ENCODE measurements around the gene GALNT6.

The GALNT6 gene

DNA sequence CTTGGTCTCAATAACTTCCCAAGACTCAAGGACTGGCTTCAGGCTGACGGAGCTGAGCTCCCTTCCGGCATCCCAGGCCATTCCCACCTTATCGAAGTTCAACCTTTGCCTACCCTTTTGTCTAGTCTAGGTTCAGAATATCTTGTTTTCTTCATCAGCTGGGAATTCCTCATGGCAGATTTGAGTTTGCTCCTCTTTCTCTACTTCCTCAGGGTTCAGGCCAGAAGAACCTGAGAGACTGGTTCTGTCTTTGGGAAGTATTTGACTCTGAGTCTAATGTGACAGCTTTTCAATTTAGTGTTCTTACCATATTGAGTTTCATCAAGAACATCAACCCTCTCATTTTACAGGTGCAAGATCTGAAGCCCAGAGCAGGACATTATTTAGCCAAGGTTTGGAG lies 69.3 kb downstream of the GALNT6 start:
- H3K9ac ChIP-seq (ENCODE audit: low read length), result no peak overlapping the region
- no peaks in the 10 kb centered on the region for H4K20me1 ChIP-seq (ENCODE audit: insufficient read depth, low read length)
- no peak overlapping the region for H3K27ac ChIP-seq (ENCODE audit: low read depth, low read length, poor library complexity, severe bottlenecking)
- TF ChIP-seq, protein P1, sequence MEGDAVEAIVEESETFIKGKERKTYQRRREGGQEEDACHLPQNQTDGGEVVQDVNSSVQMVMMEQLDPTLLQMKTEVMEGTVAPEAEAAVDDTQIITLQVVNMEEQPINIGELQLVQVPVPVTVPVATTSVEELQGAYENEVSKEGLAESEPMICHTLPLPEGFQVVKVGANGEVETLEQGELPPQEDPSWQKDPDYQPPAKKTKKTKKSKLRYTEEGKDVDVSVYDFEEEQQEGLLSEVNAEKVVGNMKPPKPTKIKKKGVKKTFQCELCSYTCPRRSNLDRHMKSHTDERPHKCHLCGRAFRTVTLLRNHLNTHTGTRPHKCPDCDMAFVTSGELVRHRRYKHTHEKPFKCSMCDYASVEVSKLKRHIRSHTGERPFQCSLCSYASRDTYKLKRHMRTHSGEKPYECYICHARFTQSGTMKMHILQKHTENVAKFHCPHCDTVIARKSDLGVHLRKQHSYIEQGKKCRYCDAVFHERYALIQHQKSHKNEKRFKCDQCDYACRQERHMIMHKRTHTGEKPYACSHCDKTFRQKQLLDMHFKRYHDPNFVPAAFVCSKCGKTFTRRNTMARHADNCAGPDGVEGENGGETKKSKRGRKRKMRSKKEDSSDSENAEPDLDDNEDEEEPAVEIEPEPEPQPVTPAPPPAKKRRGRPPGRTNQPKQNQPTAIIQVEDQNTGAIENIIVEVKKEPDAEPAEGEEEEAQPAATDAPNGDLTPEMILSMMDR (IDR thresholded peaks at IDR 0.05; ENCODE audit: low read length), result no peak
- TF ChIP-seq EZH2 (IDR thresholded peaks at IDR 0.05; ENCODE audit: borderline replicate concordance, low read length), result no peak
- H3K4me2 ChIP-seq (ENCODE audit: low read length), result no peak overlapping the region
- H3K79me2 ChIP-seq (ENCODE audit: insufficient read depth, low read length), result no peaks in the 10 kb centered on the region
- no peaks in the 10 kb centered on the region for H3K9me3 ChIP-seq (ENCODE audit: low read length)
- no peak overlapping the region for H2AFZ ChIP-seq (ENCODE audit: low read length)
- no peaks in the 10 kb centered on the region for H3F3A ChIP-seq (ENCODE audit: insufficient read depth, low read length)
- peaks cover 13% of the 10 kb centered on the region for H3K4me1 ChIP-seq (ENCODE audit: insufficient read depth, low read length, severe bottlenecking)
- H3K36me3 ChIP-seq (ENCODE audit: insufficient read depth, low read length), result no peaks in the 10 kb centered on the region
- peaks cover 3% of the 10 kb centered on the region; the same call in 1 of the 2 replicates for H3K27me3 ChIP-seq (ENCODE audit: insufficient read depth, low read length)
- no peaks in the 10 kb centered on the region for H3K9me2 ChIP-seq (ENCODE audit: low read depth, low read length)
- H3K4me3 ChIP-seq (ENCODE audit: low read depth, low read length, poor library complexity, severe bottlenecking), result no peak overlapping the region

DNA sequence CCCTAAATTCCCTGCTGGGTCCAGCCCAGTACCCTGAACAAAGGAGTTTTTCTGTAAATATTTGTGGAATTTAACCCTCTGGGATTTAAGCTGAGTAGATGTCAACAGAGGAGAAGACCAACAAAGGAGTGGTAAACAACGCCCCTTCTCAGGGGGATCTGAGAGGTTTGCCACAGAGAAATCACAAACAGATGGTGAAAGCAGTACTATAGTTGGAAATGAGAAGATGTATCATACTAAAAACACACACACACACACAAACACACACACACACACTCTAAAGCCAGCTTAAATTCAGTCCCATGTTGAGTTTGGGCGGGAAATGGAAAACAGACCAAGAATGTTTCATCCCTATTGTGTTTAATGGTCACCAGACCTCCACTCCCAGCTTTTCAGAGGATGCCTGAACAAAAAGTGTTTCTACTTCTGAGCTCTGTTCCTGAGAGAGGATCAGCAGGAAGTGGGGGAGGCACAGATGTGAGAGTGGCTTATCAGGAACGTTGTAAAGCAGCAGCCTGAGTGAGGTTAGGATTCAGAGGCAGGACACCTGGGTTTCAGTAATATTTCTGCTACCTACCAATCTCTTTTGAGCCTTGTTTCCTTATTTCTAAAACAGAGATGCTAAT lies 70.4 kb downstream of the GALNT6 start:
- Histone ChIP-seq H3K4me1 (ENCODE audit: insufficient read depth, low read length, severe bottlenecking) (peaks cover 10% of the 10 kb centered on the region), H2AFZ (ENCODE audit: low read length) (no peak overlapping the region), H3K27ac (ENCODE audit: low read depth, low read length, poor library complexity, severe bottlenecking) (no peak overlapping the region), H3F3A (ENCODE audit: insufficient read depth, low read length) (no peaks in the 10 kb centered on the region), H3K9me3 (ENCODE audit: low read length) (no peaks in the 10 kb centered on the region), H4K20me1 (ENCODE audit: insufficient read depth, low read length) (no peaks in the 10 kb centered on the region), H3K27me3 (ENCODE audit: insufficient read depth, low read length) (peaks cover 4% of the 10 kb centered on the region; the same call in 1 of the 2 replicates), H3K4me3 (ENCODE audit: low read depth, low read length, poor library complexity, severe bottlenecking) (no peak overlapping the region), H3K36me3 (ENCODE audit: insufficient read depth, low read length) (no peaks in the 10 kb centered on the region), H3K79me2 (ENCODE audit: insufficient read depth, low read length) (no peaks in the 10 kb centered on the region), H3K9ac (ENCODE audit: low read length) (no peak overlapping the region), H3K4me2 (ENCODE audit: low read length) (no peak overlapping the region), H3K9me2 (ENCODE audit: low read depth, low read length) (no peaks in the 10 kb centered on the region)
- TF ChIP-seq EZH2 (IDR thresholded peaks at IDR 0.05; ENCODE audit: borderline replicate concordance, low read length), result no peak
- TF ChIP-seq, protein P1 (IDR thresholded peaks at IDR 0.05; ENCODE audit: low read length), result no peak

DNA sequence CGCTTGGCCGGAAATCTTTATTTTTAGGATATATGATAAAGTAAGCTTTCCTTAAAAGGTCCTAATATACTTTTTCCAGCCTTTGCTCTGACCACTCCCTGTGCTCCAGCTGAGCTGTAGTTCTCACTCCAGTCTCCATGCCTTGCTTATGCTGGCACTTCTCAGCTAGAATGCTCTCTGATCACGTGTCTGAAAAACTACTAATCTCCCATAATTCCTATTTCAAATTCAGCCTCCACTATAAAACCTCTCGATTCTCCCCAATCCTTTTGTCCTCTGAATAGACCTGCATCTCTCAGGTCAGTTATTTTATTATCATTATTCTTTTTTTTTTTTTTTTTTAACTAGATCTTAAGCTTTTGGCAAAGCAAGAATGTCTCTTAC lies 70.9 kb downstream of the GALNT6 start:
- Histone ChIP-seq H3K9ac (ENCODE audit: low read length) (no peak overlapping the region), H3K36me3 (ENCODE audit: insufficient read depth, low read length) (no peaks in the 10 kb centered on the region), H3K27me3 (ENCODE audit: insufficient read depth, low read length) (peaks cover 6% of the 10 kb centered on the region; the same call in 1 of the 2 replicates), H3F3A (ENCODE audit: insufficient read depth, low read length) (no peaks in the 10 kb centered on the region), H3K27ac (ENCODE audit: low read depth, low read length, poor library complexity, severe bottlenecking) (no peak overlapping the region), H3K4me3 (ENCODE audit: low read depth, low read length, poor library complexity, severe bottlenecking) (no peak overlapping the region), H4K20me1 (ENCODE audit: insufficient read depth, low read length) (no peaks in the 10 kb centered on the region), H3K9me3 (ENCODE audit: low read length) (no peaks in the 10 kb centered on the region), H3K4me1 (ENCODE audit: insufficient read depth, low read length, severe bottlenecking) (peaks cover 10% of the 10 kb centered on the region), H3K4me2 (ENCODE audit: low read length) (no peak overlapping the region), H3K79me2 (ENCODE audit: insufficient read depth, low read length) (no peaks in the 10 kb centered on the region), H3K9me2 (ENCODE audit: low read depth, low read length) (no peaks in the 10 kb centered on the region), H2AFZ (ENCODE audit: low read length) (no peak overlapping the region)
- TF ChIP-seq, protein P1 (IDR thresholded peaks at IDR 0.05; ENCODE audit: low read length), result no peak
- TF ChIP-seq EZH2 (IDR thresholded peaks at IDR 0.05; ENCODE audit: borderline replicate concordance, low read length), result no peak

Data from OCI-LY1 (cell line).